GM12892 (cell line): ENCODE data around the gene ADAMTSL1.

Source experiments
- POLR2A ChIP-seq: IDR thresholded peaks from 2 replicates; pipeline ENCODE4 v1.6.1; 2011; ENCODE audit warnings: low read depth, low read length, control low read depth
- POLR2AphosphoS5 ChIP-seq: IDR thresholded peaks from 2 replicates; pipeline ENCODE4 v1.6.1; 2011; ENCODE audit warnings: low read depth, low read length, control low read depth
- TAF1 ChIP-seq: IDR thresholded peaks from 2 replicates; pipeline ENCODE4 v1.6.1; 2011; ENCODE audit warnings: low read depth, mild to moderate bottlenecking, control low read depth, low read length, borderline replicate concordance

GRCh38 chr9:18718932-18719331 lies 245.0 kb downstream of the ADAMTSL1 start:
- no peak for TF ChIP-seq POLR2AphosphoS5
- no peak for TF ChIP-seq POLR2A
- no peak for TF ChIP-seq TAF1
